ENCODE data around the gene ANKRD40CL.
"Not testable (repeated sequence)": the region's sequence is repeated elsewhere in the genome, so short reads cannot be mapped to it uniquely, and the experiment has no call there.

The ANKRD40CL gene

DNA sequence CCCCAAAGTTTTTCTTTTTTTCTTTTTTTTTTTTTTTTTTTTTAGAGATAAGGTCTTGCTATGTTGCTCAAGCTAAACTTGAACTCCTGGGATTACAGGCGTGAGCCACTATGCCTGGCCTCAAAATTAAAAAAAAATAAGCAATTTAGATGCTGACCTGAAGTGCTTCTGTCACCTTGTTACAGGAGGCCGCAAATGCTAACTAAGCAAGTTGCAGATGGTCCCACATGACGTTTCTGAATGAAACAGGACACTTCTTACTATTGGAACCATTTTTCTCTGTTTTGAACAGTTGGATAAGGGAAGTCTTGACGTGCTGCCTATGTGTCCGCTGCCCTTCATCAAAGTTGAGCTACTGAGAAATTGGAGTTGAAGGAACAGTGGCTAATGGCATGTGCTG lies 8.8 kb downstream of the ANKRD40CL start:
- DNase-seq: no peak

DNA sequence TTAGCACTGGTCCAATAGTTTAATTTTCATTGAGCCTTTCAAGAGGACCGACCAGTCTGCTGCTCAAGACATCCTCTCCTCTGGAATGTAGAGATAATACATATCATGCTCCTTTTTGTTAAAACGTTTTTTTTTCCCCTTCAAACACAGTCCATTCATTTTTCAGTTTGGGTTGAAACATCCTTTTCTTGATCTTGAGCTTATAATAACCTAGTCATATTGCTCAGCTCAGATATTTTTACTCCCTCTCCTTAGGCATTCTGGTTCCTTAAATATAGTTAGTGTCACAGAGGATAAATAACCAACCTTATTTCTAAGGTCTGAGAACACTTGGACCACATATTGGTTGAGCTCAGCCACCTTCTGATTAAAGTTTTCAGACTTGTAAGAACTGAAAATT lies 12.8 kb downstream of the ANKRD40CL start:
- DNase-seq: no peak

DNA sequence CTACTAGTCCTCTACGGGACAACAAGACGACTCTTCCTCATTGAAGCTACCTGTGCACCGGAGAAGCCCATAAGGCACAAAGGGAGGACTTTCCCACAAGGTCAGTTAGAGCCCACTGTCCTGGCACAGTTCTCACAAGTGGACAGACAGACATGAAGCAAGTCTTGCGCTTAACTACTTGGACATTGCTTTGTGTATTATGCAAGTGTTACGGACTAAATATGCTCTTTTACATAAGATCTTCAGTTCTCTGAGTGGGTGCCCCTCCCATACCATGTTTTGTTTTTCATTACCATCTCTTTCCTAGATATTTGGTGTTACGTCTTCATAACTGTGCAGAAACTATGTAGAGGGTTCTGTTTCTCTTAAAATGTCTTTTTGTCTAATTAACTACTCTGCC lies 18.1 kb downstream of the ANKRD40CL start:
- DNase-seq: no peak

DNA sequence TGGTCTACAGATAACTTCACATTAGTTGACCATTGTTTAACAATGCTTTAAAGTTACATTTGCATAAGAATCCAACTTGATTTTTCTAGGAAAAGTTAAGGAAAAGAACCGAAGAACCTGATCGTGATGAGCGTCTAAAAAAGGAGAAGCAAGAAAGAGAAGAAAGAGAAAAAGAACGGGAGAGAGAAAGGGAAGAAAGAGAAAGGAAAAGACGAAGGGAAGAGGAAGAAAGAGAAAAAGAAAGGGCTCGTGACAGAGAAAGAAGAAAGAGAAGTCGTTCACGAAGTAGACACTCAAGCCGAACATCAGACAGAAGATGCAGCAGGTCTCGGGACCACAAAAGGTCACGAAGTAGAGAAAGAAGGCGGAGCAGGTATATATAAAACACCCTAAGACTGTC lies 21.7 kb downstream of the ANKRD40CL start:
- no peak for DNase-seq

DNA sequence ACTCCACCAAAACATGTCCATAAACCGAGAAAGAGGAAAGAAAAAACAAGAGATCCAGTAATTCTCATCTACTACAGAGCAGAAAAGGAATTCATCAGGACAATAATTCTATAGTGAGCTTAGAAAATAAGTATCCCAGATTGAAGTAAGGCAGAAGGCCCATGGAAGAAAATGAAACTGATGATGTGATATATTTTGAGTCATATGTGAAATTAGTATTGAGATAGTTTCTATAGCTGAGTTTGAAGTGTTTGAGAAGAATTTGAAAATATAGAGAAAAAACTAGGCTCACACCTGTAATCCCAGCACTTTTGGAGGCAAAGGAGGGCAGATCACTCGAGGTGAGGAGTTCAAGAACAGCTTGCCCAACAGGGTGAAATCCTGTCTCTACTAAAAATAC lies 28.2 kb downstream of the ANKRD40CL start:
- no peak for DNase-seq

DNA sequence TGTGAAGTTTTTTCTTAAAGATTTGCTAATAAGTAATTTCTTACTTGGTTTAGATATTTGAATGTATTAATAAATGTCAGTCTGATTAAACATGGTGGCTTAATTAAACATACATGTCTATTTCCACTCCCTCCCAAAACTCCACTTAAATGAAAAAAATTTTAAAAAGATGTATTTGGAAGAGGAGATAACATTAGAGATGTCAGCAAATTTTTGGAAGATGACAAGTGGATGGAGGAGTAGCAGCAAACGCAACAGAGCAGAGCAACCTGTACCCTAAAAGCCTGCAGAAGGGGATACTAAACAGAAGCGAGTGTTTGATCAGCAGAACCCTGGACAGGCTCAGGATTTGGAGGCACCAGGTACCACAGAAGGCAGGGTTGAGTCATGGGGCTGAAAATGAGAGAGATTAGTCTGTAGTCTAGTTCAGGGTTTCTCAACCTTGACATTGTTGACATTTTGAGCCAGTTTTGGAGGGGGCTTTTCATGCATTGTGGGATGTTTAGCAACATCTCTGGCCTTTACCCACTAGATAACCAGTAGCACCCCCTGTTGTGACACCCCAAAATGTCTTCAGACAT lies 30.1 kb downstream of the ANKRD40CL start:
- no peak for DNase-seq

DNA sequence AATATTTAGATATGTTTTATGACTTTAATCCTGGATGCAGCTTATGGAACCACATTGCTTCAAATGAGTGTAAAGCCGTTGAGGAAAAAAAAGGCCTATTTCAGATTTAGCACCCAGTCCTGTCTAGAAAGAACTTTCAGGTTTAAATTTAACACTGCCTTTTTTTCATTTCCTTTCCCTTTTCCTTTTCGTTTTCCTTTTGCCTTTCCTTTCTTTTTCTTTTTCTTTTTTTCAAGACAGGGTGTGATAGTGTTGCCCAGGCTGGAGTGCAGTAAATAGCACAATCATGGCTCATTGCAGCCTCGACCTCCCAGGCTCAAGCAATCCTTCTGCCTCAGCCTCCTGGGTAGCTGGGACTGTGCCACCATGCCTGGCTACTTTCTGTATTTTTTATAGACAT lies 32.0 kb downstream of the ANKRD40CL start:
- no peak for DNase-seq

DNA sequence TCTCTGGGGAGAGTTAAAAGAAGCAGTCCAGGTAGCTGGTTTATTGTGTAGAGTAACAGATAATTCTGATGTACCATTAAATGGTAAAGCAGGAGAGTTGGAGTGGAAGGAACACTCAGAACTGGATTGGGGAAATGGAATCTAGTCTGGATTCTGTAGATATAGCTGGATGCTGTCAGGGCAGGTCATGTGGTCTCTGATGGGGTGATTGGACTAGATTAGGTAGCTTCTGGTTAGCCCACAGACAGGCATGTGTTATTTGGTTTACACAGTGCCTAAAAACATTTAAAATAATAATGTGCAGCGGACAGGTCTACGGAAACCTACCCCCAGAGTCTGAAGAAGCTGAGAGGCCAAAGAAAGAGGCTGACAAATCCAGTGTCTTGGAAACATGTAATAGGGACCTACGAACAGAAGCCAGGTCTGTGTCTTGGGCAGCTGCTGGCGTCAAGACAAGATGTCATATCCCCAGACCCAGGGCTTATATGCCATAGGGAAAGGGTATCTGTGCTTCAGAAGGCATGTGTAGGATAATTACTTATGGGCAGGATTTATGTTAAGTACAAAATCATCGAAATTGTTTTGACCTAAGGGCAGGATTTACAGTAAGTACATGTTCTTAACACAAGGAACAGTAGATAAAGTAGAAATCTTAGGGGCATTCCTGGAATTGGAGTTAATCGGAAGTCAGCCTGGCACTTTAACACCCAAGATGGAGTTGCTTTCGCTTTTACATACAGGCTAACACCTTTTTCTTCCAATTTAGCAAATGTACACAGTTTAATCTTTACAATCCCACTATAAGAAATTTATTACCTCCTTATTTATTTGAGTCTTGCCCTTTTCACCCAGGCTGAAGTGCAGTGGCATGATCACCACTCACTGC lies 35.5 kb downstream of the ANKRD40CL start:
- no peak for DNase-seq

DNA sequence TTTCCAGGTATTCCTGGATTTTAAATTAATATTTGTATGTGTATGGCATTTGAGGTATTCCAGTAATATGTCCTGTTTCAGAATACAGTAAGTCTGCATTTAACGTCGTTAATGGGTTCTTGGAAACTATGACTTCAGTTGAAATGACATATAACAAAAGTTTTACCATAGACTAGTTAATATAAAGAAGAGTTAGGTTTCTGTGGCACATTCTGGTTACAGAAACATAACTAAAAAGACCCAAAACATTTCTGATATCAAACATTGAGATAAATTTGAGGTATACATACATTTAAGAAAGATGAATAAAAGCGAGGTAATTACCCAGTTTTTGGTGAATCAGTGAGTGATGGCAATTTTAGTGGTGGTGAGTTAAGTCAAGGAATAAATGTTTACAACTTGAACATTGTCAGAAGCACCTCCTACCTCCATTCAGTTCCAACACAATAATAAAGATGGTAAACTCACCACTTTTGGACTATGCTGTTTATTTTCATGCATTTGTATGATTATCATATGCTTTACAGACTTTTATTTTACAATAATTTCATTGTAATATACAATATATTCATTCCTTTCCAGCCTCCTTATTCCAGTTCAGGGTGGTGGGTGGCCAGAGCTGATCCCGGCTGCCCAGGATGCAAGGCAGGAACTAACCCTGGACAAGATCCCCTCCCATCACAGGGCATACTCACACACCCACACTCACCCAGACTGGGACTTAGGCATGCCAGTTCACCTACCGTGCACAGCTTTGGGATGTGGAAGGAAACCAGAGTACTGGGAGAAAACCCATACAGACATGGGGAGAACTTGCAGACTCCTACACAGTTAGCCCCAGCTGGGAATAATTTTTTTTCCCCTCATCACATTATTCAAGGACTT lies 38.2 kb downstream of the ANKRD40CL start:
- no peak for DNase-seq

DNA sequence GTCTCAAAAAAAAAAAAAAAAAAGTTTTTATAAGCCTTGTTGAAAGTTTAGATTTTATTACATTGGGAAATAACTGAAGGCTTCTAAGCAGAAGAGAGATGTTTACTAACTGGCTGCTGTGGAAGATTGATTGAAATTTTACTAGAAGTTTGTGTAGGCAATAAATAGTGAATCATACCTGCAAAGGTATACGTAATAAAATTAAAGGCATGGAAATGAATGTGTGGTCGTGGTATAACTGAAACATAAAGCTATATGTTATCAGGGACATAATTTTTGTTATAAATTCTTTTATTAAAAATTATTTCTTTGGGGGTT lies 39.2 kb downstream of the ANKRD40CL start:
- no peak for DNase-seq

DNA sequence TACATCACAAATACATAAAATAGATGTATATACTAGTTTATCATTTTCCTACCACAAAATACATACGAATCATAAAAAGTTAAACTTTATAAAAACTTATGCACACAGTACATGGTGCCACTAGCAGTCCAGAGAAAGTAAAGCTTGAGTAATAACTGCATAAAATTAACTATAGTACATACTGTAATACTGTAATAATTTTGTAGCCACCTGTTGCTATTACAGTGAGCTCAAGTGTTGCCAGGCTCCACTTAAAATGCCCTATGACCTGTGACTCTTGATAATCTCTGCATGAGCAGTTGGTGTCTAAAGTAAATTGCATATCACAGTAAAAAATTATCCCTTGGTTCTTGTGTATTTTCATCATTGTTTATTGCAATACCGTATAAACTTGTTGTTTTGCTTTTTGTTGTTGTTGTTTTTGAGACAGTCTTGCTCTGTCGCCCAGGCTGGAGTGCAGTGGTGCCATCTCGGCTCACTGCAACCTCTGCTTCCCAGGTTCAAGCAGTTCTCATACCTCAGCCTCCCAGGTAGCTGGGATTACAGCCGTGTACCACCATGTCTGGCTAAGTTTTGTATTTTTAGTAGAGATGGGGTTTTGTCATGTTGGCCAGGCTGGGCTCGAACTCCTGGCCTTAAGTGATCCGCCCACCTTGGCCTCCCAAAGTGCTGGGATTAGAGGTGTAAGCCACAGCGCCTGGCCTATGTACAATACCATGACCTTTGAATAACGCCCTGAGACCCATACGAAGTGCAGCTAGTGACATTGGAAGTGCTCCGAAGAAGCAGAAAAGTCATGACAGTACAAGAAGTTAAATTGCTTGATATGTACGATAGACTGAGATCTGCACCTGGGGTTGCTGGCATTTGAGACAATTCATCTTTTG lies 41.3 kb downstream of the ANKRD40CL start:
- DNase-seq: no peak

DNA sequence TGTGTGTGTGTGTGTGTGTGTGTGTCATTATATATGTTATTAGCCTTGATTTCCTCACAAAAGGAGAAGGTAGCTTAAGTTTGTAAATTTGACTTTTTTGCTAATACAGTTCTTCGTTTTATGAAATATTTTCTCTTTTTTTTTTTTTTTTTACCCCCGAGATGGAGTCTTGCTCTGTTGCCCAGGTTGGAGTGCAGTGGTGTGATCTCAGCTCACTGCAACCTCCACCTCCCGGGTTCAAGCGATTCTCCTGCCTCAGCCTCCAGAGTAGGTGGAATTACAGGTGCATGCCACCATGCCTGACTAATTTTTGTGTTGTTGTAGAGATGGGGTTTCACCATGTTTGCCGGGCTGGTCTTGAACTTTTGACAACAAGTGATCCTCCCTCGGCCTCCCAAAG lies 42.7 kb downstream of the ANKRD40CL start:
- DNase-seq: not testable (repeated sequence)

DNA sequence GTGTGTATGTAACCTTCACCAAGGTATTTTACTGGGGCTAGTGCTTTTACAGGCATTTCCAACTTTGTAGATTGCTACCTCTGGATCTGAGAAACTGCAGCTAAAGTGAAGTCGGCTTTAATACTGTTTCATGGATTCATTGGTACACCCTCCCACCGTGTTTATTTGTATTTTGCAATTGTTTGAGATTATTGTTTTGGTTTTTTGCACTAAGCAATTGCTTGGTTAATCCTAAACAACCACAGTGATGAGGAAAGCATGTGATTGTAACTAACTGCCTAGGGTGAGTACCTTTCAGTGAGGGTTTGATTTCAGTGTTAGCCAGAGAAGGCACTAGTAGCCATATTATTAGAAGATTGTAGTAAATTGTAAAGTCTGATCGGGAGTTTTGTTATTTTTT lies 44.6 kb downstream of the ANKRD40CL start:
- DNase-seq: no peak

DNA sequence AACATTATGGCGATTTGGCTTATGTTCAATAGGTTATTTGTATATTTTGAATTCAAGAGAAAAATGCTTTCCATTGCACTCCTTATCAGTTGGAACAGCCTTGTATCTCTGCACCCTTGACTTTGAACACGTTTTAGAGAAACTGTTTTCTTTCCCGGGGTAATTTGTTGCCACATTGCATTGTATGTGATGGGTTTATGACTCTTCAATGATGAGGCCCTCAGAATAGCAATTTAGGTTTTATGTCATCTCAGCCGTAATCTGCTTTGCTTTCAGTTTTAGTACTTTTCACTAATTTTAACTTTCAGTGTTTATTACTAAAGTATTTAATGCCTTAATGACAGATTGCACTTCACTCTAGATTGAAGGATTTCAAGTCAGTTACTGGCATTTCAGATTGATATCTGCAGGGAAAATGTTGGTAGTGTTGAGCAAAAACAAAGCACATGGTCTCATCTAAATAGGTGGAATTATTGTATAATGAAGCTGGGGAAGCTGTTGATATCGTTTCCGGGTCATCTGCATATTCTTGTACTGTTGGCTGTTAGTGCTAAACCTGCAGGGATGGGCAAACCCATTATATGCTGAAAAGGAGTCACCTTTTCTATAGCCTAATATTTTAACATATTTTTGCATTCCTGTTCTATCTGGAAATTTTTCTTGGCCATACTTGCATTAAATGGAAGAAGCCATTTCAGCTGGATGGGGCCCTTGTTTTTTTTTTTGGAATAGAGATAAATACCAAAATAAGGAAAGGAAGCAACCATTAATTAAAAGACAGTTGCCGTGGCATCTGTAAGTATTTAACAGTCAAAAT lies 45.9 kb downstream of the ANKRD40CL start:
- DNase-seq: no peak

DNA sequence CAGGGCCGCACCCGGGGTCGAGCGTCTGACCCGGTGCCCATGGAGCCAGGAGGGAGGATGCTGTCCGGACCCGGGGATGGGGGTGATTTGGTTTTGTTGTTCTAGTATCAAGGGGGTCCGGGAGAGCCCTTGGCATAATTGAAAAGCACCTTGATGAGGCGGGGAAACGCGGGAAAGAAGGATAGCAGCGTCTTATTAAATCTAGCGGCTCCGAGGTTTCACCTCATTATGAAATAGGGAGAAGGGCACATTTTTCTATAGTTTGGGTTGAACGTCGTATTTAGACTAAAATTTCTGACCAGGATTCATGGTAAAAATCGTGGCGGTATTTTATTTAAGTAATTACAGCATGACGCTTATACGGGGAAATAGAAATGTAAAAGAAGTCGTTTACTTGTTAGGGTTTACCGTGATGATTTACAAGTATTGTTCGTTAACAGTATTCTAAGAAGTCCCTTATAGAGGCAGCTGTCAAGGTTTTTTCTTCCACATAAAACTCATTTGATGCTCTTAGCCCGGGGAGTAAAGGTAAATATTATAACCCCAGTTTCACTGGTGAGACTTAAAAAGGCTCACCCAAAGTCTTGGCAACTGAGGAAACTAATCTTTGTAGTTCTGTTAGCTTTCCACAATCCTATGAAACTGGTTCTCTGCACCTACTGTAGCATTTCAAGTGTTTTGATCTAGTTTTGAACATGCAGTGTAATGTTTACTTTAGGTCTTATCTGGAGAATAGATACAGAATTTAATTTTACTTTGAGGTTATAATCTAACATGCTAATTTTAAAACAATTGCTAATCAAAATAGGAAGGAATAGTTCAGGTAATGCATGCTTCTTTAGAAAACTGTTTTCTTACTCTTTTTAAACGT lies 47.2 kb downstream of the ANKRD40CL start:
- DNase-seq: no peak

DNA sequence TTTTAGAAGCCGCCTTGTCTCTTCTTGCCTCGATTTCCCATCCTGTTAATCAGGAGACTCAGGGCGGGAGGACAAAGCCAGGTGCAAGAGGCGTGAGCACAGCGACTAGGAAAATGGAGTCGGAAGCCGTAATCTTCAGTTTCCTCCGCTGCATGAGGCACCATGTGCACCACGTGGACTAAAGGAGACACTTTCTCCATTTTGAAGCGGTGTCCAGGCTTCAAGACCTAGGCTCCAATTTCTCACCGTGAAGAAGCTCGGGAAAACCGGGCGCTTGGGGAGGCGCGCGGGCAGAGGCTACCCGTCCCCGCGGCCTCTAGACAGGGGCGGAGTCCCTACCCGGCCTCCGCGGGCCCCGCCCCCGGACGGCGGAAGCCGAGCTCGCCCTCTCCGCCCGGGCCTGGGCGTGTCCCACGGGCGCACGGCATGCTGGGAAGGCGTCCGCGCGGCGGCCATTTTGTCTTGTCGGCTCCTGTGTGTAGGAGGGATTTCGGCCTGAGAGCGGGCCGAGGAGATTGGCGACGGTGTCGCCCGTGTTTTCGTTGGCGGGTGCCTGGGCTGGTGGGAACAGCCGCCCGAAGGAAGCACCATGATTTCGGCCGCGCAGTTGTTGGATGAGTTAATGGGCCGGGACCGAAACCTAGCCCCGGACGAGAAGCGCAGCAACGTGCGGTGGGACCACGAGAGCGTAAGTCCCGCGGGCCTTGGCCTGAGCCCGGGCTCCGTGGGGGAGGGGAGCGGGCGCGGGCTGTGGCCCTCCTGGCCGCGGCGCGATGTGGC lies 48.0 kb downstream of the ANKRD40CL start, which contains the start of gene LUC7L3:
LUC7L3 (plus strand) TSS at position 460 of the 780 bp plus-strand sequence; CDS start at position 590, 130 bp downstream.
- peak; percentile 93 for DNase-seq

DNA sequence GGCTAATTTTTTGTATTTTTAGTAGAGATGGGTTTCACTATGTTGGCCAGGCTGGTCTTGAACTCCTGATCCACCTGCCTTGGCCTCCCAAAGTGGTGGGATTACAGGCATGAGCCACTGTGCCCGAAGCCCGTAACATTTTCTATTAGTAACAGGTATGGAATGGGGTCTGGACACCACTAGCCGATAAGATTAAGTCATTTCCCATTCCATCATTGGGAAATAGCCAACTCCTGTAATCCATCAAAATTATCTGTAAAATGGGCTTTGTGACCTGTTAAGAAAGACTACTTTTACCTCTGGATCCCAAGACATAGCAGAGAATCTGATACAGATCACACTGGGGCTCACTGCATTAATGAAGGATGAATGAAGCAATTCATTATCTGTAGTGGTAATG lies 51.8 kb downstream of the ANKRD40CL start:
- DNase-seq: no peak

DNA sequence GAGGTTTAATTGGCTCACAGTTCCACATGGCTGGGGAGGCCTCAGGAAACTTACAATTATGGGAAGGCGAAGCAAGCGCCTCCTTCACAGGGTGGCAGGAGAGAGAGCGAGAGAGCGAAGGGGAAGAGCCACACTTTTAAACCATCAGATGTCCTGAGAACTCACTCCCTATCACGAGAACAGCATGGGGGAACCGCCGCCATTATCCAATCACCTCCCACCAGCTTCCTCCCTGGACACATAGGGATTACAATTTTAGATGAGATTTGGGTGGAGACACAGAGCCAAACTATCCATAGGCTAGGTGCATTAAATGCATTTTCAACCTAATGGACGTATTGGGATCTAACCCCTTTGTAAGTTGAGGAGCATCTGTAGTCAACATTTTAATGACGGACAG lies 54.7 kb downstream of the ANKRD40CL start:
- DNase-seq: no peak

All from CD4-positive, alpha-beta T cell treated with Interleukin-17A for 4 hours (primary cell).